GM18511 (cell line): Measurements from ENCODE around the gene CLASP1.
A peak's percentile ranks its signal among the peaks of the same experiment; 100 is the strongest.
"Not testable (repeated sequence)": the region's sequence is repeated elsewhere in the genome, so short reads cannot be mapped to it uniquely, and the experiment has no call there.

Experiments used
- ATAC-seq: cut with Tn5 transposase; IDR thresholded peaks from one replicate; pipeline ENCODE4 v1.9.1; 2021; ENCODE audit warnings: mild to moderate bottlenecking, moderate library complexity; ENCODE audit not compliant: unreplicated experiment

Gene CLASP1

GRCh38 chr2:121587131-121587530, 62.1 kb downstream of the CLASP1 start:
- ATAC-seq: no peak

GRCh38 chr2:121584741-121585140, 64.5 kb downstream of the CLASP1 start:
- no peak for ATAC-seq

- ATAC-seq: no peak
Measured at GRCh38 chr2:121583555-121583954, 65.7 kb downstream of the CLASP1 start.

GRCh38 chr2:121582272-121582671, 67.0 kb downstream of the CLASP1 start:
- no peak for ATAC-seq

GRCh38 chr2:121579309-121579708, 70.0 kb downstream of the CLASP1 start:
- ATAC-seq: no peak

- ATAC-seq: no peak
Measured at GRCh38 chr2:121577381-121577780, 71.9 kb downstream of the CLASP1 start.

- no peak for ATAC-seq
Measured at GRCh38 chr2:121576263-121576662, 73.0 kb downstream of the CLASP1 start.

- no peak for ATAC-seq
Measured at GRCh38 chr2:121575800-121576199, 73.5 kb downstream of the CLASP1 start.

GRCh38 chr2:121570667-121571055, 78.6 kb downstream of the CLASP1 start:
- ATAC-seq: no peak

- ATAC-seq: no peak
Measured at GRCh38 chr2:121570036-121570666, 79.1 kb downstream of the CLASP1 start.

- no peak for ATAC-seq
Measured at GRCh38 chr2:121567957-121568409, 81.3 kb downstream of the CLASP1 start.

GRCh38 chr2:121567452-121567851, 81.8 kb downstream of the CLASP1 start:
- ATAC-seq: no peak

GRCh38 chr2:121565389-121566250, 83.6 kb downstream of the CLASP1 start:
- no peak for ATAC-seq

GRCh38 chr2:121564905-121565304, 84.4 kb downstream of the CLASP1 start:
- no peak for ATAC-seq

- not testable (repeated sequence) for ATAC-seq
Measured at GRCh38 chr2:121563754-121564153, 85.5 kb downstream of the CLASP1 start.

GRCh38 chr2:121562269-121563176, 86.7 kb downstream of the CLASP1 start:
- peak; percentile 59 for ATAC-seq

- ATAC-seq: no peak
Measured at GRCh38 chr2:121561617-121562268, 87.5 kb downstream of the CLASP1 start.

- ATAC-seq: peak; percentile 69
Measured at GRCh38 chr2:121558329-121558728, 90.9 kb downstream of the CLASP1 start.

GRCh38 chr2:121555008-121555407, 94.3 kb downstream of the CLASP1 start:
- ATAC-seq: no peak

- peak; percentile 82 for ATAC-seq
Measured at GRCh38 chr2:121552477-121553180, 96.6 kb downstream of the CLASP1 start.
